Measurements from ENCODE around the gene SURF2. TPM values are rescaled to one million over a fixed set of nuclear protein-coding genes. Genes with fewer than 3 reads are reported as not detected.

SURF2 gene
- total RNA-seq, 2 donors from 2014 or later, result 16.4 to 57.6 TPM

DNA sequence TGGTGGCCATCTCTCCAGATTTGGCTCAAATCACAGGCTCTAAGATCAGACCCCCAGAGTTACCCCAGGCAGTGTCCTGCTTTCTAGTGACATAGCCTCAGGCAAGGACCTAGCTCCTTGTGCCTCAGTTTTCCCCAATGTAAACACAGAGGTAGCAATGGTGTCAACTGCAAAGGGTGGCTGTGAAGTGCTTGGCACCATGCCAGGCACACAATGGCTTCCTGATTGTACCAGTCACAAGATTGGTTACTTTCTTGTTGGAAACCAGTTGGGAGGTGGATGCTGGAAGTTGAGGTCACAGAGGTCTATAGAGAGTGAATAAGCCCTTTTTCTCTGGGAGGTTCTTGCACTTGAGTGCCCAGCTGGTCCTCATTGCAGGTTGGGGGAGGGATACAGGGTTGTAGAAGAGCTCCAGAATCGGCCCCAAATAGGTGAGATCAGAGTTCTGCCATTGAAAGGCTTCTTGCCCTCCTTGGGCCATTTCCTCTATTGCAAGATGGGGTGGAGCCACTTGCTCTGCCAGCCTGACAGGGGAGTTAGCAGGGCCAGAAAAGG lies 22.1 kb downstream of the SURF2 start:
- no peak for DNase-seq (ENCODE audit: low spot score)
- no peak for TF ChIP-seq POLR2AphosphoS5 (IDR thresholded peaks at IDR 0.05)
- no peak for TF ChIP-seq POLR2A (IDR thresholded peaks at IDR 0.05)
- TF ChIP-seq, protein P1, sequence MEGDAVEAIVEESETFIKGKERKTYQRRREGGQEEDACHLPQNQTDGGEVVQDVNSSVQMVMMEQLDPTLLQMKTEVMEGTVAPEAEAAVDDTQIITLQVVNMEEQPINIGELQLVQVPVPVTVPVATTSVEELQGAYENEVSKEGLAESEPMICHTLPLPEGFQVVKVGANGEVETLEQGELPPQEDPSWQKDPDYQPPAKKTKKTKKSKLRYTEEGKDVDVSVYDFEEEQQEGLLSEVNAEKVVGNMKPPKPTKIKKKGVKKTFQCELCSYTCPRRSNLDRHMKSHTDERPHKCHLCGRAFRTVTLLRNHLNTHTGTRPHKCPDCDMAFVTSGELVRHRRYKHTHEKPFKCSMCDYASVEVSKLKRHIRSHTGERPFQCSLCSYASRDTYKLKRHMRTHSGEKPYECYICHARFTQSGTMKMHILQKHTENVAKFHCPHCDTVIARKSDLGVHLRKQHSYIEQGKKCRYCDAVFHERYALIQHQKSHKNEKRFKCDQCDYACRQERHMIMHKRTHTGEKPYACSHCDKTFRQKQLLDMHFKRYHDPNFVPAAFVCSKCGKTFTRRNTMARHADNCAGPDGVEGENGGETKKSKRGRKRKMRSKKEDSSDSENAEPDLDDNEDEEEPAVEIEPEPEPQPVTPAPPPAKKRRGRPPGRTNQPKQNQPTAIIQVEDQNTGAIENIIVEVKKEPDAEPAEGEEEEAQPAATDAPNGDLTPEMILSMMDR (IDR thresholded peaks at IDR 0.05), result no peak
- H3K4me3 ChIP-seq, result no peak overlapping the region
- H3K4me1 ChIP-seq (replicated peaks), result no peaks in the 10 kb centered on the region
- no peaks in the 10 kb centered on the region for H3K9me3 ChIP-seq
- intact Hi-C loops (cut with DNase I), result loop anchor here (10.0 kb wide), 1 partner anchor 434 kb away; the partner anchor contains the start of gene TSC1
- no peaks in the 10 kb centered on the region for H3K36me3 ChIP-seq
- no peak overlapping the region for H3K27ac ChIP-seq
- no peaks in the 10 kb centered on the region for H3K27me3 ChIP-seq (replicated peaks; ENCODE audit: insufficient read depth)
- WGBS, result 90% methylated on average over 1 of the region's 1 CpG

- H3K36me3 ChIP-seq, result no peaks in the 10 kb centered on the region
- no peak overlapping the region for H3K27ac ChIP-seq
- 92% methylated on average over 13 of the region's 14 CpGs for WGBS
- H3K4me3 ChIP-seq, result no peak overlapping the region
- no peaks in the 10 kb centered on the region for H3K9me3 ChIP-seq
- H3K4me1 ChIP-seq (replicated peaks), result no peaks in the 10 kb centered on the region
- no peak for DNase-seq (ENCODE audit: low spot score)
- intact Hi-C loops (cut with DNase I), result loop anchor here (10.0 kb wide), 1 partner anchor 435 kb away; the partner anchor contains the start of gene TSC1
- TF ChIP-seq POLR2AphosphoS5 (IDR thresholded peaks at IDR 0.05) (no peak), POLR2A (IDR thresholded peaks at IDR 0.05) (no peak)
- TF ChIP-seq, protein P1 (IDR thresholded peaks at IDR 0.05), result no peak
- no peaks in the 10 kb centered on the region for H3K27me3 ChIP-seq (replicated peaks; ENCODE audit: insufficient read depth)
These were observed 23.1 kb downstream of the SURF2 start for GRCh38 chr9:133379153-133380086.

GRCh38 chr9:133380734-133381133 lies 24.4 kb downstream of the SURF2 start:
- no peak for DNase-seq (ENCODE audit: low spot score)
- intact Hi-C loops (cut with DNase I), result no loop called here
- 74% methylated on average over 4 of the region's 4 CpGs for WGBS

DNA sequence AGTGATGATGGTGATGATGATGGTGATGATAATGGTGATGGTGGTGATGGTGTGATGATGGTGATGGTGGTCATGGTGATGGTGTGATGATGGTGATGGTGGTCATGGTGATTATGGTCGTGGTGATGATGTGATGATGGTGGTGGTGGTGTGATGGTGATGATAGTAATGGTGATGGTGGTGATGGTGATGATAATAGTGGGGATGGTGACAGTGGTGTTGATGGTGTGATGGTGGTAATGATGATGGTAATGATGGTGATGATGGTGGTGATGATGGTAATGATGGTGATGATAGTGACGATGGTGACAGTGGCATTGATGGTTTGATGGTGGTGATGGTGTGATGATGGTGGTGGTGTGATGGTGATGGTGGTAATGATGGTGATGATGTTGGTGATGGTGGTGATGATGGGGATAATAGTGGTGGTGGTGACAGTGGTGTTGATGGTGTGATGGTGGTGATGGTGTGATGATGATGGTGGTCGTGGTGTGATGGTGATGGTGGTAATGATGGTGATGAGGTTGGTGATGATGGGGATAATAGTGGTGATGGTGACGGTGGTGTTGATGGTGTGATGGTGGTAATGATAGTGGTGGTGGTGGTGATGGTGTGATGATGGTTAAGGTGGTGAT lies 26.3 kb downstream of the SURF2 start:
- DNase-seq (ENCODE audit: low spot score), result no peak
- H3K27me3 ChIP-seq (replicated peaks; ENCODE audit: insufficient read depth), result no peaks in the 10 kb centered on the region
- H3K4me3 ChIP-seq, result no peak overlapping the region
- TF ChIP-seq, protein P1 (IDR thresholded peaks at IDR 0.05), result no peak
- H3K9me3 ChIP-seq, result no peaks in the 10 kb centered on the region
- intact Hi-C loops (cut with DNase I), result no loop called here
- no peaks in the 10 kb centered on the region for H3K36me3 ChIP-seq
- no peak overlapping the region for H3K27ac ChIP-seq
- H3K4me1 ChIP-seq (replicated peaks), result no peaks in the 10 kb centered on the region
- WGBS, result 93% methylated on average over 4 of the region's 4 CpGs

More at GRCh38 chr9:133380734-133381133, 24.4 kb downstream of the SURF2 start:
- TF ChIP-seq, protein P1 (IDR thresholded peaks at IDR 0.05), result no peak
- TF ChIP-seq POLR2AphosphoS5 (IDR thresholded peaks at IDR 0.05) (no peak), POLR2A (IDR thresholded peaks at IDR 0.05) (no peak)
- Histone ChIP-seq H3K27me3 (replicated peaks; ENCODE audit: insufficient read depth) (no peaks in the 10 kb centered on the region), H3K4me1 (replicated peaks) (no peaks in the 10 kb centered on the region), H3K27ac (no peak overlapping the region), H3K4me3 (no peak overlapping the region), H3K9me3 (no peaks in the 10 kb centered on the region), H3K36me3 (no peaks in the 10 kb centered on the region)
